Colonic mucosa (tissue), 4 donors: Measurements from ENCODE around the gene CASP8. TPM values are rescaled to one million over a fixed set of nuclear protein-coding genes. Genes with fewer than 3 reads are reported as not detected.
"Not testable (repeated sequence)": the region's sequence is repeated elsewhere in the genome, so short reads cannot be mapped to it uniquely, and the experiment has no call there.

Source experiments
- DNase-seq: peaks from one replicate; pipeline ENCODE4 v3.0.0-alpha.2; 2020
- H3K27ac ChIP-seq: fragments of 200-600 bp; one replicate; pipeline ENCODE4 v1.8.0; 2021
- H3K27me3 ChIP-seq: fragments of 200-600 bp; one replicate; pipeline ENCODE4 v1.8.0; 2021
- H3K36me3 ChIP-seq: fragments of 200-600 bp; one replicate; pipeline ENCODE4 v1.8.0; 2021
- H3K4me1 ChIP-seq: fragments of 200-600 bp; one replicate; pipeline ENCODE4 v1.8.0; 2021; ENCODE audit warnings: mild to moderate bottlenecking
- H3K4me3 ChIP-seq: fragments of 200-600 bp; one replicate; pipeline ENCODE4 v1.8.0; 2021
- H3K9ac ChIP-seq, 2 donors: one replicate each; pipeline ENCODE4 v1.7.0; 2013; ENCODE audit warnings: control low read depth in 2 of 2, low read depth in 2 of 2, low read length in 2 of 2
- H3K9me3 ChIP-seq: fragments of 200-600 bp; one replicate; pipeline ENCODE4 v1.8.0; 2021
- CTCF ChIP-seq: fragments of 200-600 bp; IDR thresholded peaks from one replicate; pipeline ENCODE4 v1.8.0; 2022; ENCODE audit warnings: antibody characterized with exemption, mild to moderate bottlenecking
- intact Hi-C: fragments of 100-400 bp; cut with DNase I; formaldehyde crosslinking; loops from one replicate; pipeline ENCODE4 v1.14.1; 2022
- total RNA-seq, 2 donors: library from RNA; stranded (reverse); fragmentation: NEBNext Ultra II Directional in 1 of 2; extraction: Animal tissue kit (Norgen Biotek cat#: 25700) in 1 of 2; gene quantifications; one replicate each; pipeline ENCODE4 v1.2.1, GENCODE V29; 2021
- donor health status: healthy.
- donor health status: DM: no; HTN: no; CAD: no.
- donor health status: DM: no; HTN: no; CAD: no.

Gene CASP8
- total RNA-seq, 2 donors from 2014 or later, result 25.5 to 31.9 TPM

GRCh38 chr2:201235860-201236811, 24.2 kb upstream of the CASP8 start:
- Histone ChIP-seq H3K27ac (no peak overlapping the region), H3K9ac (no peak overlapping the region), H3K36me3 (no peaks in the 10 kb centered on the region), H3K4me3 (no peak overlapping the region), H3K9me3 (no peaks in the 10 kb centered on the region), H3K4me1 (peaks cover 6% of the 10 kb centered on the region), H3K27me3 (no peaks in the 10 kb centered on the region)
- intact Hi-C loops, result loop anchor here (5.0 kb wide), 1 partner anchor 126 kb away; no protein-coding TSS in a partner anchor
- peak; percentile 48 for TF ChIP-seq CTCF
- DNase-seq, result peak; percentile 59

- Histone ChIP-seq H3K4me3 (no peak overlapping the region), H3K36me3 (no peaks in the 10 kb centered on the region), H3K9ac (no peak overlapping the region), H3K27me3 (no peaks in the 10 kb centered on the region), H3K9me3 (no peaks in the 10 kb centered on the region), H3K27ac (no peak overlapping the region), H3K4me1 (peaks cover 4% of the 10 kb centered on the region)
- no peak for TF ChIP-seq CTCF
- intact Hi-C loops, result loop anchor here (5.0 kb wide), 1 partner anchor 125 kb away; no protein-coding TSS in a partner anchor
- no peak for DNase-seq
These were observed 22.7 kb upstream of the CASP8 start for GRCh38 chr2:201237486-201238123.

- H3K27me3 ChIP-seq, H3K4me3 ChIP-seq, DNase-seq, H3K9ac ChIP-seq, H3K36me3 ChIP-seq, H3K9me3 ChIP-seq, H3K4me1 ChIP-seq: not testable (repeated sequence)
- H3K27ac ChIP-seq, result peak overlapping the region; percentile 45
- intact Hi-C loops, result loop anchor here (5.0 kb wide), 1 partner anchor 123 kb away; no protein-coding TSS in a partner anchor
These were observed 21.0 kb upstream of the CASP8 start for GRCh38 chr2:201239167-201239935.

- TF ChIP-seq CTCF, result no peak
- Histone ChIP-seq H3K36me3 (no peaks in the 10 kb centered on the region), H3K9ac (no peak overlapping the region), H3K4me1 (no peaks in the 10 kb centered on the region), H3K9me3 (no peaks in the 10 kb centered on the region), H3K27ac (no peak overlapping the region), H3K27me3 (no peaks in the 10 kb centered on the region), H3K4me3 (no peak overlapping the region)
- intact Hi-C loops, result no loop called here
- no peak for DNase-seq
These were observed 17.6 kb upstream of the CASP8 start for GRCh38 chr2:201242571-201243277.

GRCh38 chr2:201244829-201245228, 15.5 kb upstream of the CASP8 start:
- no peak for DNase-seq
- intact Hi-C loops, result no loop called here
- Histone ChIP-seq H3K4me3 (no peak overlapping the region), H3K27ac (no peak overlapping the region), H3K4me1 (no peaks in the 10 kb centered on the region), H3K9ac (no peak overlapping the region), H3K27me3 (no peaks in the 10 kb centered on the region), H3K9me3 (no peaks in the 10 kb centered on the region), H3K36me3 (no peaks in the 10 kb centered on the region)
- no peak for TF ChIP-seq CTCF
